Muscle of leg (tissue), 11 donors: ENCODE results near the gene DNAAF1. TPM values are rescaled to one million over a fixed set of nuclear protein-coding genes. Genes with fewer than 3 reads are reported as not detected.

Experiments used
- DNase-seq: peaks from one replicate; pipeline ENCODE4 v3.0.0; 2013
- H3K27ac ChIP-seq: one replicate; pipeline ENCODE4 v1.5.1; 2013; ENCODE audit warnings: mild to moderate bottlenecking, low read length, control low read depth
- H3K27me3 ChIP-seq: one replicate; pipeline ENCODE4 v1.6.1; 2013; ENCODE audit warnings: low read length; ENCODE audit not compliant: control insufficient read depth, insufficient read depth
- H3K36me3 ChIP-seq: one replicate; pipeline ENCODE4 v1.6.1; 2013; ENCODE audit warnings: low read length; ENCODE audit not compliant: control insufficient read depth, insufficient read depth
- H3K4me1 ChIP-seq: one replicate; pipeline ENCODE4 v1.6.1; 2013; ENCODE audit warnings: low read length; ENCODE audit not compliant: control insufficient read depth, insufficient read depth
- H3K4me3 ChIP-seq: one replicate; pipeline ENCODE4 v1.5.1; 2013; ENCODE audit warnings: low read length, control low read depth
- H3K9me3 ChIP-seq: replicated peaks from 2 replicates; pipeline ENCODE4 v1.6.1; 2013; ENCODE audit warnings: low read depth, low read length; ENCODE audit not compliant: control insufficient read depth
- WGBS: methylation state at CpG from one replicate; pipeline ENCODE4 v1.1.5; 2013; ENCODE audit warnings: missing lambda C conversion rate; ENCODE audit not compliant: insufficient coverage; 5-methylcytosine and 5-hydroxymethylcytosine counted together
- polyA plus RNA-seq, 8 donors: library from polyadenylated mRNA; unstranded; fragments of 120-200 nt; gene quantifications; one replicate each; pipeline versions ENCODE4 v1.2.1 to v1.2.3, GENCODE V29; 2013; ENCODE audit warnings: inconsistent platforms in 1 of 8, low replicate concordance in 1 of 8; ENCODE audit not compliant: insufficient read length in 8 of 8, insufficient read depth in 1 of 8
- total RNA-seq: library from RNA; stranded (reverse); fragments of 120-200 nt; gene quantifications from one replicate; pipeline ENCODE4 v1.2.4, GENCODE V29; 2013

DNAAF1 gene
- total and polyA plus RNA-seq, 9 donors = under 0.01 to 1.1 (median 0.33) TPM

- H3K4me3 ChIP-seq = no peak overlapping the region
- H3K27ac ChIP-seq = no peak overlapping the region
- H3K9me3 ChIP-seq = no peaks in the 10 kb centered on the region
- peaks cover 20% of the 10 kb centered on the region for H3K4me1 ChIP-seq
- WGBS = 98% methylated on average over 15 of the region's 26 CpGs
- H3K36me3 ChIP-seq = peaks cover 72% of the 10 kb centered on the region
- no peak for DNase-seq
- H3K27me3 ChIP-seq = no peaks in the 10 kb centered on the region
Observed at GRCh38 chr16:84182680-84183571, 37.8 kb downstream of the DNAAF1 start.

GRCh38 chr16:84183572-84183875 lies 38.4 kb downstream of the DNAAF1 start:
- no peaks in the 10 kb centered on the region for H3K27me3 ChIP-seq
- H3K4me1 ChIP-seq = peaks cover 20% of the 10 kb centered on the region
- WGBS = 93% methylated on average over 5 of the region's 5 CpGs
- no peaks in the 10 kb centered on the region for H3K9me3 ChIP-seq
- H3K4me3 ChIP-seq = no peak overlapping the region
- H3K36me3 ChIP-seq = peaks cover 66% of the 10 kb centered on the region
- no peak overlapping the region for H3K27ac ChIP-seq
- DNase-seq = no peak

DNA sequence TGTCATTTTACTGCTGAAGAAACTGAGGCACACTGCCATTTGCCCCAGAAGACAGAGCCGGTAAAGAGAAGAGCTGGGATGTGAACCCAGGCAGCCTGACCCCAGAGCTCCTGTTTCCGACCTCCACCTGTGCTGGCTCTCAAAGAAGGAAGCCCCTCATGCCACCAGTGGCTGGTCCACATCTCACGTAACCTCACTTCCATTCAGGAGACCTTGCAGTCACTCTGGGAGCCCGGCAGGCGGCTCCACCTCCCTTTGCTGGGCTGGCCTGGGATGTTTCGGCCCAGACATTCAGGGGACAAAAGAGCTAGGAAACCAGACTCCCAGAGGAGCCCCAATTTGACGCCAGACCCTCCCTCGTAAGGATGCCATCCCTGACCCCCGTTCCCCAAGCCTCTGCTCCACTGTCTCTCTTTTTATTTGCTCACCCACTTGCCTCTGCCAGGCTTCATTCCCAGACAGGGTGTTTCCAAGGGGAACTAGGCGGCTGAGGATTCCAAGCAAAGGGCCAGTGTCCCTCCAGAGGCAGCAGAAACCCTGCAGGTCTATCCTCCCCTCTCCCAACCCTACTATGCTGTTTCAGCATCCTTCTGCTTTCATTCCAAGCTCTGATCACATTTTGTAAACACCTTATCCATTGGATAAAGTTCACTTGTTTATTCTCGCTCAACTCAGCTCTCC lies 38.9 kb downstream of the DNAAF1 start:
- no peaks in the 10 kb centered on the region for H3K27me3 ChIP-seq
- peaks cover 20% of the 10 kb centered on the region for H3K4me1 ChIP-seq
- H3K27ac ChIP-seq = peak overlapping the region; percentile 65

DNA sequence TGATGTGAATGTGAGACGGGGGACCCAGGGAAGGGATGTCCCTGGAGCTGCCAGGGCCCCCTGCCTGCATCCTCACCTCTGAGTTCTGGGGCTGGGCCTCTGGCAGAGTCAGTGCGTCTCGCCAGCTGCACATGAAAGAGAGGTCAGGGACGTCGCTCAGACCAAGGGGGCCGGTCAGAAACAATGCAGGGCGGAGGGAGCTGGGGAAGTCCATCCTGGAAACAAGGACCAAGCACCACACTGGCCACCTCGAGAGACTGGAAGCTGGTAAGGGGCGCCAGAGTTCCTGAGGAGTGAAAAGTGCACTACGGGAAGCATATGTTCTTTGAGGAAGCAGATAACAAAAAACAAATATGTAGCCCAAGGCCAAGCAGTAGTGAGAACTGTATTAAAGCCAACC lies 39.7 kb downstream of the DNAAF1 start:
- DNase-seq = peak; percentile 48
- Histone ChIP-seq H3K9me3 (no peaks in the 10 kb centered on the region), H3K36me3 (peaks cover 54% of the 10 kb centered on the region), H3K27me3 (no peaks in the 10 kb centered on the region), H3K4me3 (no peak overlapping the region), H3K27ac (peak overlapping the region; percentile 65), H3K4me1 (peaks cover 20% of the 10 kb centered on the region)
- WGBS = 90% methylated on average over 9 of the region's 10 CpGs

More for the DNA sequence above, 38.9 kb downstream of the DNAAF1 start:
- Histone ChIP-seq H3K9me3 (no peaks in the 10 kb centered on the region), H3K4me3 (no peak overlapping the region), H3K36me3 (peaks cover 61% of the 10 kb centered on the region)
- DNase-seq = no peak
- 86% methylated on average over 11 of the region's 11 CpGs for WGBS

GRCh38 chr16:84186685-84187437 lies 41.8 kb downstream of the DNAAF1 start, which contains the start of gene TAF1C:
TAF1C (minus strand) TSS chr16:84187057; CDS start chr16:84184988, 2,069 bp downstream.
- WGBS = under 1% methylated on average over 38 of the region's 55 CpGs

DNA sequence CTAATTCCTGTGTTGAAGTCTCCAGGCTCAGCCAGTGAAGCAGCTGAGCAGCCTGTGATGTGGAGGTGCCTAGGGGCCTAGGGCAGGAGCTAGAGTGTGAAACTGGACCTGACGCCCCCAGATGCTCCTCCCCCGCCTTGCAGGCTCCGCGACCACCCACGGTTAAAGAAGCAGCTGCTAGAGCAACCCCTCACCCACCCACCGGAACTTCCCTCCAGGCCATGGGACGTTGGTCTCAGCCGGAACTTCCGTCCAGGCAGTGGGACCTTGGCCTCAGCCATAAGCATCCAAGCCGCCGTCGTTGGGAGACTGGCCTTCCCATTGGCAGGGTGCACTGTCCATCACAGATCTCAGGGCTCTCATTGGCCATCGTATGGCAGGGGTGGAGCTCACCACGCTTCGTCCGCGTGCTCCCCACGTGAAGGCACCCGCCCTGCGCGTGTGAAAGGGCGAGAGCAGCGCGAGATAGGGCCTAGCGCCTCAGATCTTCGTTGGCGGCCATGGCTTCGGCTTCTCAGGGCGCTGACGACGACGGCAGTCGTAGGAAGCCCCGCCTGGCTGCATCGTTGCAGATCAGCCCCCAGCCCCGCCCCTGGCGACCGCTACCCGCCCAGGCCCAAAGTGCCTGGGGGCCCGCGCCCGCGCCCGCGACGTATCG lies 45.8 kb downstream of the DNAAF1 start, which contains the start of gene ADAD2:
TSS of gene ADAD2 (plus strand) at position 427 of the 658 bp plus-strand sequence. CDS start at position 501, 74 bp downstream.
- no peaks in the 10 kb centered on the region for H3K9me3 ChIP-seq
- no peak for DNase-seq
- no peak within 1 kb of the TSS for H3K27ac ChIP-seq
- H3K36me3 ChIP-seq = no peaks in the 10 kb centered on the region
- H3K27me3 ChIP-seq = peaks cover 5% of the 10 kb centered on the region
- 87% methylated on average over 47 of the region's 47 CpGs for WGBS
- no peak within 1 kb of the TSS for H3K4me3 ChIP-seq
- H3K4me1 ChIP-seq = peaks cover 10% of the 10 kb centered on the region

More at GRCh38 chr16:84186685-84187437, 41.8 kb downstream of the DNAAF1 start, which contains the start of gene TAF1C:
- DNase-seq = peak; percentile 97
- peaks cover 20% of the 10 kb centered on the region for H3K4me1 ChIP-seq
- H3K27ac ChIP-seq = peak within 1 kb of the TSS; percentile 48
- peaks cover 34% of the 10 kb centered on the region for H3K36me3 ChIP-seq
- H3K9me3 ChIP-seq = no peaks in the 10 kb centered on the region
- peak within 1 kb of the TSS; percentile 97 for H3K4me3 ChIP-seq
- H3K27me3 ChIP-seq = no peaks in the 10 kb centered on the region

- no peak for DNase-seq
- Histone ChIP-seq H3K4me1 (peaks cover 6% of the 10 kb centered on the region), H3K36me3 (no peaks in the 10 kb centered on the region), H3K27ac (no peak overlapping the region), H3K4me3 (no peak overlapping the region), H3K27me3 (peaks cover 5% of the 10 kb centered on the region), H3K9me3 (no peaks in the 10 kb centered on the region)
- 91% methylated on average over 14 of the region's 16 CpGs for WGBS
Observed at GRCh38 chr16:84191466-84191865, 46.4 kb downstream of the DNAAF1 start.

DNA sequence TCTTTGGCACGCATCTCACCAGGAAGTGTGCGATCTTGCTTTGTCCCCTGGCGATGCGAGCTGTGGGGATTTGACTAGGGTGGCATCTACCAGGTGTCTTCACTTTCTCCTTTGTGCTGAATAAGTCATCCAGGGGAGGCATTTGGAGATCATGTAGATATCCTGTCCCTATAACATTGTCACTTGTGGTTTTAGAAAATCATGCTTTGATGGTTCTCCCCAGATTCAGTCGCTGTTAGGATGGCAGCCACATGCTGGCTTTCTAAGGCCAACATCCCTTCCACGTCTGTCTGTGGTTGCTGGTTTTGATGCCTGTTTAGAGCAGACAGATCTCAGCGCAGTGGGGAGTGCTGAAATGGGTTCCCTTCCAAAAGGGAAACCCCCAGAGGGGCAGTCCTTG lies 48.4 kb downstream of the DNAAF1 start:
- WGBS = no CpG with 5 or more reads among the region's 7 CpGs
- no peak for DNase-seq
- H3K27me3 ChIP-seq = peaks cover 5% of the 10 kb centered on the region
- H3K27ac ChIP-seq = no peak overlapping the region
- H3K4me3 ChIP-seq = no peak overlapping the region
- H3K36me3 ChIP-seq = no peaks in the 10 kb centered on the region
- peaks cover 4% of the 10 kb centered on the region for H3K4me1 ChIP-seq
- H3K9me3 ChIP-seq = no peaks in the 10 kb centered on the region

- Histone ChIP-seq H3K27me3 (peaks cover 5% of the 10 kb centered on the region), H3K36me3 (no peaks in the 10 kb centered on the region), H3K4me1 (peaks cover 4% of the 10 kb centered on the region), H3K27ac (no peak overlapping the region), H3K9me3 (no peaks in the 10 kb centered on the region), H3K4me3 (no peak overlapping the region)
- DNase-seq = no peak
- 91% methylated on average over 9 of the region's 11 CpGs for WGBS
Observed at GRCh38 chr16:84194018-84194417, 48.9 kb downstream of the DNAAF1 start.
